ENCODE data around the gene ZNF577.
"Not testable (repeated sequence)": the region's sequence is repeated elsewhere in the genome, so short reads cannot be mapped to it uniquely, and the experiment has no call there.

The ZNF577 gene

GRCh38 chr19:51887522-51888498 lies at the start of gene ZNF577:
ZNF577 (minus strand) TSS chr19:51887951; CDS start chr19:51880382, 7,569 bp downstream.
- peak; percentile 72 to 73 for DNase-seq

- no peak for DNase-seq
Measured at GRCh38 chr19:51931921-51932320, 44.2 kb upstream of the ZNF577 start.

GRCh38 chr19:51927859-51928258 lies 40.1 kb upstream of the ZNF577 start:
- no peak for DNase-seq

DNA sequence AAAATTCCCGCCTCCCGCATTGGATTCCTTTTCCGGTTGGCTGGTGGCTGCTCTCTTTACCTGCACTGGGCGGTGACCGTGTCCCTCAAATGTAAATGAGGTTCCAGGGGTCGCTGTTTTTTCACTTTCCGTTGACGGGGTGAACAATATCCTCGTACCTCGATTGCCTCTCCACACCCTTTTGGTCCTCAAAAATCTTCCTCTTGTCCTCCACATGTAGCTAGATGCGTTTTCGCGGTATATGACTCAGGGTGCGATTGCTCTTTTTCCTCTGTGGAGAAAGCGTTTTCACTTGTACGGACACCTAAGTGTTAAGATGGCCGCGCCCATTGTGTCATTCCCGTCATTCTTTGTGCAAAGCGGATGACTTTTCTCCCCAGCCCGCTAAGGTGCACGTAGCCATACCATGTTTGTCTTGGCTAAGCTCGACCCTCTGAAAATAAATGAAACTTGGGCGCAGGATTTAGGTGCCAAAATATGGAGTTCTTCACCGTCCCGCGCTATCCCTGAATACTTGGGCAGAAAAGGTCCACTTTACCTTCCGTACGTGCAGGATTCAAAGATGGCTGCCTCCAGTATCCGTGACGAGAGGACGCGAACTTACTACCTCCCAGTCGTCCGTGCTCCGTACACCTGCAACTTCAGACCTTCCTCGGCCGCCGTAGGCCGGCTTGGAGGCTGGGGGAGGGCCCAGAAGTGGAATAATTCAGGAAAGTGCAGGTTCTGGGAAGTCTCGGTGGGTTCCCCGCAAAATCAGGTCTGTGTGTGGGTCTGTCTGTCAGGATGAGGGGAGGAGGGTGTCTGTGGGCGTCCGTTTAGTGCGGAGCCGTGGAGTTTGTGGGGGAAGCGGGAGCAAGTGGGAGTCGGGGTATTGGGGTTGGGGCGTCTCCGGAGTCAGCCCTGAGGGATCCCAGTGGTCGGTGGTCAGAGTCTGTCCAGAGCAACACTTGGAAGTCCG lies 39.3 kb upstream of the ZNF577 start, which contains the start of gene ZNF613:
Gene ZNF613, plus strand, starts transcription at position 689 of the 958 bp plus-strand sequence. CDS start 8,749 bp downstream, outside the sequence.
- peak; percentile 90 to 92 for DNase-seq

DNA sequence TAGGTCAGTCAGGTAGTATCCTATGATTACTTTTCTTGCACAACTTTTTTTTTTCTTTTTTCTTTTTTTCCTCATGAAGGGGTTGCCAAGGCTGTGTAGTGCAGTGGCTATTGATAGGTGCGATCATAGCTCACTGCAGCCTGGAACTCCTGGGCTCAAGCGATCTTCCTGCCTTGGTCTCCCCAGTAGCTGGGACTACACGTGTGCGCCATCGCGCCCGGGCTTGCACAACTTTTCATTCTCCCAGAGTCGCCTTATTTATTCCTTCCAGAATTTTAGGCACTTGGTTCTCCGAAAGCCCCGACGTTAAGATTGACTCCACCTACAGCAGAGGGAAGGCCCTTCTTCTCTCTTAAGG lies 38.7 kb upstream of the ZNF577 start:
- DNase-seq = no peak

- no peak for DNase-seq
Measured at GRCh38 chr19:51921949-51922348, 34.2 kb upstream of the ZNF577 start.

DNA sequence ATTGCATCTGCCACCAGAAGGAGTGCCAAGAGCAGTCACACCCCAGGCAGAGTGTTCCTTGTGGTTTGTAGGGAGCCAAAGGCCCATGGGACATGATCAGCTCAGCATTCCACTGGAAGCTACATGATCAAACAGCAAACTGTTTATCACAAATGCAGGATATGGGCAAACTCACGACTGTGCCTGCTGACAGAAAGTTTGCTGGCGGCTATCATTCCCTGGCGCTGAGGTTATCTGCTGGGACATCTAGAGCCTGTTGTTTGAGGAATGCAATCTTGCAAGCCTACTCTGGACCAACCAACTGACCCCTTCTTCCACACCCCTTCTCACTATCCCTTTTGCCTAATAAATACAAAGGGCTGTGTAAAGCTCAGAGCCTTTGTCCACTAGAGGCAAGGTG lies 31.9 kb upstream of the ZNF577 start:
- no peak for DNase-seq

GRCh38 chr19:51916167-51916566 lies 28.4 kb upstream of the ZNF577 start:
- DNase-seq = no peak

DNA sequence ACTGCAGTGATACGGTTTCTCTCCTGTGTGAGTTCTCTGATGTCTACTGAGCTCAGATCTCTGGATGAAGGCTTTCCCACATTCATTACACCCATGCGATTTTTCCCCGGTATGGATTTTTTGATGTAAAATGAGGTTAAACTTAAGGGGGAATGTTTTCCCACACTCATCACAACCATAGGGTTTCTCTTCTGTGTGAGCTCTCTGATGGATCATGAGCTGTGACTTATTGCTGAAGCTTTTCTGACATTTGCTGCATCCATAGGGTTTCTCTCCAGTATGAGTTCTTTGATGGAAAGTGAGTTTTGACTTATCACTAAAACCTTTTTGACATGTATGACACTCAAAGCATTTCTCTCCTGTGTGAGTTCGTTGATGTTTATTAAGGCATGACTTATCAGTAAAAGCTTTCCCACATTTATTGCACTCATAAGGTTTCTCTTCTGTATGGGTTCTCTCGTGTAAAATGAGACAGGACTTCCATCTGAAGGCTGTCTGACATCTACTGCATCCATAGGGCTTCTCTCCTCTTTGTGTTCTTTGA lies 27.6 kb upstream of the ZNF577 start:
- no peak for DNase-seq

DNA sequence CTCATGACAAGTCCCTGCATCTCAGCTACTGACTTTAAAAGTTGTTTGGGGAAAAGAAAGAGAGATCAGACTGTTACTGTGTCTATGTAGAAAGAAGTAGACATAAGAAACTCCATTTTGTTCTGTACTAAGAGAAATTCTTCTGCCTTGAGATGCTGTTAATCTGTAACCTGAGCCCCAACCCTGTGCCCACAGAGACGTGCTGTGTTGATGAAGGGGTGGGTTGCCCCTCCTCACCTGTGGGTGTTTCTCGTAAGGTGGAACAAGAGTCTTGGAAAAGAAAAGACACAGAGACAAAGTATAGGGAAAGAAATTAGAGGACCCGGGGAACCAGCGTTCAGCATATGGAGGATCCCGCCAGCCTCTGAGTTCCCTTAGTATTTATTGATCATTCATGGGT lies 20.2 kb upstream of the ZNF577 start:
- DNase-seq = not testable (repeated sequence)

DNA sequence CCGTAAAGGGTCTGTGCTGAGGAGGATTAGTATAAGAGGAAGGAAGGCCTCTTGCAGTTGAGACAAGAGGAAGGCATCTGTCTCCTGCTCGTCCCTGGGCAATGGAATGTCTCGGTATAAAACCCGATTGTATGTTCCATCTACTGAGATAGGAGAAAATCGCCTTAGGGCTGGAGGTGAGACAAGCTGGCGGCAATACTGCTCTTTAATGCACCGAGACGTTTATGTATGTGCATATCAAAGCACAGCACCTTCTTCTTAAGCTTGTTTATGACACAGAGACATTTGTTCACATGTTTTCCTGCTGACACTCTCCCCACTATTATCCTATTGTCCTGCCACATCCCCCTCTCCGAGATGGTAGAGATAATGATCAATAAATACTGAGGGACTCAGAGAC lies 18.4 kb upstream of the ZNF577 start:
- not testable (repeated sequence) for DNase-seq

DNA sequence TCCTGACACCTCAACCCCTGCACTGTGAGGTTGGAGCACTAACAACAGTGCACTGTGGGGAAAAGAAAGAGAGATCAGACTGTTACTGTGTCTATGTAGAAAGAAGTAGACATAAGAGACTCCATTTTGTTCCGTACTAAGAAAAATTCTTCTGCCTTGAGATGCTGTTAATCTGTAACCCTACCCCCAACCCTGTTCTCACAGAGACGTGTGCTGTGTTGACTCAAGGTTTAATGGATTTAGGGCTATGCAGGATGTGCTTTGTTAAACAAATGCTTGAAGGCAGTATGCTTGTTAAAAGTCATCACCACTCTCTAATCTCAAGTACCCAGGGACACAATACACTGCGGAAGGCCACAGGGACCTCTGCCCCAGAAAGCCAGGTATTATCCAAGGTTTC lies 17.9 kb upstream of the ZNF577 start:
- not testable (repeated sequence) for DNase-seq

DNA sequence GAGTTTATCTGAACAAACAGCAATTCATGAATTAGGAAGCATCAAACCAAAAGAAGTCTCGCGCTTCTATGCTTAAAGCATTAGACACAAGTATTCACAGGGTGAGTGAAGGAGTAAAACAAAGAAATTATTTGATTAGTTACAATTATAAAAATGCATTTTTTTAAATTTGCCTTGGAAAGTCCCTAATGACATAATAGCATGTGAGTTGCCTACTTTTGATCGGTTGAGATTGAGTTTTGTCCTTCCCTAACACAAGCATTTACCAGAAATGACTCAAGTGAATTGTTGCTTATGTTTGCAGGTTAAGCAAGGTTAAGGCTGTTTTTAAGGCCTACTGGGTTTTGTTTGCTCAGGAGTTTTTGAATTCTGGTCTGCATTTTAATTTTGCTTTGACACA lies 17.5 kb upstream of the ZNF577 start:
- DNase-seq = no peak

DNA sequence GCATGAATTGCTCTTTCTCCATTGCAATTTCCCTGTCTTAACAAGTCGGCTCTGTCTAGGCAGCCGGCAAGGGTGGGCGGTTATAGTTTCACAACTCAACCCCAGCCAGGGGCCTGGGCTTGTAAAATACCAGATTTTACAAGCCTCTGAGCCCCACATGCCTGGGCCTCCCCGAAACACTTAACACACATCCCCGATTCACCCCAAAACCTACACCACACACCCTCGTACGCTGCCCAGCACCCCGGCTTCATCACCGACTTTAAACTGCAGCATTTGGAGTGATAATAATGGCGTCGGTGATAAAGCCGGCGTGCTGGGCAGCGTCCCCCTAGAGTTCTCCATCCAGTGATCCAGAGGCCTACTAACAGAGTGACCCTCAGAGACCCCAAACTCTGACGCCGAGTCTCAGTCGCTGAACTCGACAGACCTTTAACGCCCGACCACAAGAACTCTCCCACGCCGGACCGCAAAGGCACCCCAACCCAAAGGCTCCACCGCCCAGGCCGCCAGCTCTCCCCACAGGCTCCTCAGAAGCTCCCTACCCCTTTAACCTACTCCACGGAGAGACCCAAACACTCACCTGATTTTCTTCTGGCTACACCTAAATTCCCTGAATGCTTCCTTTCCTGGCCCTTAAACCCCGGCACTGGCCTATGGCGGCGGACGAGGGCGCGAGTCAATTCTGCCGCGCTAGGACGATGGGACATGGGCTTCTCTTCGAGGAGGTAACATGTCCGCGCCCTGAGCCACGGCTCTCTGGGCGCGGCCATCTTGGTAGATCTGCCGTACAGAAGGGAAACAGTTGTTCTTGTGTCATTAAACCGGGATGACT lies 16.8 kb upstream of the ZNF577 start, which contains the start of gene ZNF649:
Gene ZNF649, minus strand, starts transcription at position 687 of the 835 bp plus-strand sequence. CDS start 4,910 bp downstream, outside the sequence.
- peak; percentile 87 to 88 for DNase-seq

GRCh38 chr19:51903192-51903591 lies 15.4 kb upstream of the ZNF577 start:
- no peak for DNase-seq

DNA sequence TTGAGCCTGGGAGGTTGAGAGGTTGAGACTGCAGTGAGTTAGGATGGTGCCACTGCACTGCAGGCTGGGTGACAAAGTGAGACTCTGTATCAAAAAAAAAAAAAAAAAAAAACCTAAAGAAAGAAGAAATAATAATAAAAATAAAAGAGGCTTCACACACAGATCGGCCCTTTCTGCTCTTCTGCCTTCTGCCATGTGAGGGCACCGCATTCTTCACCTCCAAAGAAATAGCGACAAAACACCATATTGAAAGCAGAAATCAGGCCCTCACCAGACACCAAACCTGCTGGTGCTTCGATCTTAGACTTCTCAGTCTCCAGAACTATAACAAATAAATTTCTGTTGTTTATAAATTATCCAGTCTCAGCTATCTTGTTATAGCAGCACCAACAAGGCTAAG lies 14.1 kb upstream of the ZNF577 start:
- no peak for DNase-seq

GRCh38 chr19:51891193-51891747 lies 3.5 kb upstream of the ZNF577 start:
- DNase-seq = peak in 1 of 2 experiments; percentile 26

GRCh38 chr19:51889934-51890333 lies 2.2 kb upstream of the ZNF577 start:
- no peak for DNase-seq

DNA sequence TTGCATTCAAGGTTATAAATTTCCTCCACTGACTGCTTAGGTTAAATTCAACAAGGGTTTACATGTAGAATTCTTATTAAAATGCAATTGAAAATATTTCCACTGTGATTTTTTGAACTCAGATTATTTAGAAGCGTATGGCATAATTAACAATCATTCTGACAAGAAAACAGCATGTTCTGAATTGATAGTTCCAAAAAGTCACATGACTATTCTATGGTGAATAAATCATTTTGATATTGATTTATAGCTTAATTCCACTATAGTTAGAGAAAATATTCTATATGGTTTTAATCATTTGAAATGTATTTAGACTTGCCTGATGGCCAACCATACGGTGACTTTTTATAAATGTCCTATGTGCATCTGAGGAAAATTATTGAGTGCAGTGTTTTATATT lies 3.0 kb downstream of the ZNF577 start:
- DNase-seq = no peak

GRCh38 chr19:51882518-51882917 lies 5.2 kb downstream of the ZNF577 start:
- no peak for DNase-seq

DNA sequence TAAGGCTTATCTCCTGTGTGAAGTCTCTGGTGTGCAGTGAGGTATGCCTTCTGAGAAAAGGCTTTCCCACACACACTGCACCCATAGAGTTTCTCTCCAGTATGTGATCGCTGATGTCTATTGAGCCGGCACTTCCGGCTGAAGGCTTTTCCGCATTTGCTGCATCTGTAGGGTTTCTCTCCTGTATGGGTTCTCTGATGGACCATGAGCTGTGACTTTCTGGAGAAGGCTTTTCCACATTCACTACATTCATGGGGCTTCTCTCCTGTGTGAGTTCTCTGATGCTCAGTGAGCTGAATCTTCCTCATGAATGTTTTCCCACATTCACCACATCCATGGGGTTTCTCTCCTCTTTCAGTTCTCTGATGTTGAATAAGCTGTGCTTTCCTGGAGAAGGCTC lies 14.7 kb downstream of the ZNF577 start:
- no peak for DNase-seq

All from activated T-cell treated with anti-CD3 and anti-CD28 coated beads, Interleukin-2, amount 50 U/mL, for 48 hours (primary cell).